Loucy (cell line): ENCODE results near the gene MAD1L1.

Experiments used
- EZH2phosphoT487 ChIP-seq: fragments of 200-600 bp; IDR thresholded peaks from 2 replicates; pipeline ENCODE4 v1.6.1; 2018; ENCODE audit warnings: antibody characterized with exemption, mild to moderate bottlenecking, moderate library complexity, borderline replicate concordance
- TF ChIP-seq, protein P1 (sequence below): fragments of 200-600 bp; sonication (generic); conservative IDR thresholded peaks from 2 replicates; pipeline ENCODE4 v1.5.1; 2014; ENCODE audit warnings: mild to moderate bottlenecking, antibody characterized with exemption, low read length

DNA sequence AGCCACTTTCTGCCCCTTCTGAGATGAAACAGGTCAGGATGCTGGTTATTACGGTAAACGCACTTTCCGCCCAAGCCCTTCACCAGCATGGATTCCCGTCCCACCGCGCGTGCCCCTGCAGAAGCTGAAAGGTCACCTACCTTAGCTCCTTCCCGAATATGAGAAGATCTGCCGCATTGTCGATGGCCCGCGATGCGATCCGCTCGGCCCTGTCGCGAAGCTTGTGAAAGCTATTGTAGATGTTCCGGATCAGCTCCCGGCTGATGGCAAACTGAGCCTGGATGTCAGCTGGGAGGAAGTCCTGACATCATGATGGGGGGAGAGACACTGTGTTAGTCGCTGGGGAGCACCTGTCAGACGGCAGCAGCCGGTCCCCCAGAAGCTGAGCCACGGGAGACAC lies 31.4 kb upstream of the MAD1L1 start:
- TF ChIP-seq, protein P1, sequence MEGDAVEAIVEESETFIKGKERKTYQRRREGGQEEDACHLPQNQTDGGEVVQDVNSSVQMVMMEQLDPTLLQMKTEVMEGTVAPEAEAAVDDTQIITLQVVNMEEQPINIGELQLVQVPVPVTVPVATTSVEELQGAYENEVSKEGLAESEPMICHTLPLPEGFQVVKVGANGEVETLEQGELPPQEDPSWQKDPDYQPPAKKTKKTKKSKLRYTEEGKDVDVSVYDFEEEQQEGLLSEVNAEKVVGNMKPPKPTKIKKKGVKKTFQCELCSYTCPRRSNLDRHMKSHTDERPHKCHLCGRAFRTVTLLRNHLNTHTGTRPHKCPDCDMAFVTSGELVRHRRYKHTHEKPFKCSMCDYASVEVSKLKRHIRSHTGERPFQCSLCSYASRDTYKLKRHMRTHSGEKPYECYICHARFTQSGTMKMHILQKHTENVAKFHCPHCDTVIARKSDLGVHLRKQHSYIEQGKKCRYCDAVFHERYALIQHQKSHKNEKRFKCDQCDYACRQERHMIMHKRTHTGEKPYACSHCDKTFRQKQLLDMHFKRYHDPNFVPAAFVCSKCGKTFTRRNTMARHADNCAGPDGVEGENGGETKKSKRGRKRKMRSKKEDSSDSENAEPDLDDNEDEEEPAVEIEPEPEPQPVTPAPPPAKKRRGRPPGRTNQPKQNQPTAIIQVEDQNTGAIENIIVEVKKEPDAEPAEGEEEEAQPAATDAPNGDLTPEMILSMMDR: no peak
- no peak for TF ChIP-seq EZH2phosphoT487
